HFF-Myc (cell line): ENCODE data around the gene ZSWIM3.

Experiments used
- DNase-seq: peaks from one replicate; pipeline ENCODE4 v3.0.0-alpha.2; 2011; ENCODE audit warnings: low read depth; ENCODE audit errors: extremely low read depth
- H3K4me3 ChIP-seq: replicated peaks from 2 replicates; pipeline ENCODE4 v1.5.1; 2011; ENCODE audit warnings: low read depth, mild to moderate bottlenecking, control low read depth, low read length
- CTCF ChIP-seq: IDR thresholded peaks from 2 replicates; pipeline ENCODE4 v1.5.1; 2012; ENCODE audit warnings: mild to moderate bottlenecking, low read depth, low read length, control low read depth; ENCODE audit errors: missing control alignments

ZSWIM3 gene

GRCh38 chr20:45882469-45883099 lies 25.2 kb downstream of the ZSWIM3 start:
- no peak overlapping the region for H3K4me3 ChIP-seq
- no peak for DNase-seq
- TF ChIP-seq CTCF, result no peak

GRCh38 chr20:45883100-45883469 lies 25.7 kb downstream of the ZSWIM3 start:
- TF ChIP-seq CTCF, result no peak
- no peak for DNase-seq
- H3K4me3 ChIP-seq, result no peak overlapping the region

GRCh38 chr20:45886590-45887345 lies 29.4 kb downstream of the ZSWIM3 start:
- TF ChIP-seq CTCF, result no peak
- no peak for DNase-seq
- no peak overlapping the region for H3K4me3 ChIP-seq

- no peak within 1 kb of the TSS for H3K4me3 ChIP-seq
- TF ChIP-seq CTCF, result no peak
- no peak for DNase-seq
Measured at GRCh38 chr20:45887346-45887715, 29.9 kb downstream of the ZSWIM3 start, which contains the start of gene SPATA25. Gene SPATA25 (minus strand): TSS chr20:45887622. CDS start chr20:45887590, 32 bp downstream.

- H3K4me3 ChIP-seq, result no peak overlapping the region
- no peak for DNase-seq
- no peak for TF ChIP-seq CTCF
Measured at GRCh38 chr20:45888681-45889080, 31.3 kb downstream of the ZSWIM3 start.

- H3K4me3 ChIP-seq, result peak overlapping the region; percentile 80
- TF ChIP-seq CTCF, result peak; percentile 74
- DNase-seq, result no peak
Measured at GRCh38 chr20:45890077-45890984, 32.9 kb downstream of the ZSWIM3 start.
